Measurements from ENCODE around the gene GRIK1. TPM values are rescaled to one million over a fixed set of nuclear protein-coding genes. Genes with fewer than 3 reads are reported as not detected.

The GRIK1 gene
- polyA plus RNA-seq, 1 donor (not counting 4 experiments of a cell fraction or from before 2014, with no cell fraction given), result not detected

DNA sequence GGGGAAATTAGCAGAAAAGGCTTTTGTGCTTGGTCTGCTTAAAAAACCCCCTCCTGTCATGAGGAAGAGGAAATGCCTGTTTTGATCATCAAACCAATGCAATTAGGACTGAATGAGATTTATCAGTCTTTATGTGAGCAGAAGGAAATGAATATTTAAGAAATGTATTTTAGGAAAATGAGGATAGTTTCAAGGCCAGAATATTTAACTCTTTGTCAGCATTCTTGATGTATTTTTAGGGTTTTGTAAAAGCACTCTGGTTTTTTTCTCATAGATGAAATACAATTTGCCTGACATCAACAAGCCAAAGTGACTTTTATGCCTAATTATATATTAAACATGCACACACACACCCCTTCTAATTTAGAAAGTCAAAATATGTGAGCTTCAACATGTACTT, 213.8 kb downstream of the GRIK1 start:
- no peaks in the 10 kb centered on the region for H4K20me1 ChIP-seq (ENCODE audit: control insufficient read depth, extremely low read depth, insufficient read depth, low read length)
- H3K9me1 ChIP-seq (ENCODE audit: control insufficient read depth, extremely low read depth, insufficient read depth, low read length), result no peaks in the 10 kb centered on the region
- H3K4me2 ChIP-seq (ENCODE audit: control insufficient read depth, extremely low read depth, insufficient read depth, low read depth, low read length), result no peak overlapping the region
- no peaks in the 10 kb centered on the region for H3K36me3 ChIP-seq (ENCODE audit: control insufficient read depth in 2 of 2, extremely low read depth in 1 of 2, insufficient read depth in 2 of 2, low read length in 2 of 2)
- H3K4me3 ChIP-seq (ENCODE audit: control insufficient read depth in 2 of 3, extremely low read depth in 1 of 3, insufficient read depth in 2 of 3, low read depth in 1 of 3, low read length in 3 of 3), result no peak overlapping the region
- H3K27ac ChIP-seq (ENCODE audit: control insufficient read depth, insufficient read depth, low read length), result no peak overlapping the region
- H3K4me1 ChIP-seq (ENCODE audit: control insufficient read depth, extremely low read depth, insufficient read depth, low read length), result no peaks in the 10 kb centered on the region
- TF ChIP-seq, protein P1, sequence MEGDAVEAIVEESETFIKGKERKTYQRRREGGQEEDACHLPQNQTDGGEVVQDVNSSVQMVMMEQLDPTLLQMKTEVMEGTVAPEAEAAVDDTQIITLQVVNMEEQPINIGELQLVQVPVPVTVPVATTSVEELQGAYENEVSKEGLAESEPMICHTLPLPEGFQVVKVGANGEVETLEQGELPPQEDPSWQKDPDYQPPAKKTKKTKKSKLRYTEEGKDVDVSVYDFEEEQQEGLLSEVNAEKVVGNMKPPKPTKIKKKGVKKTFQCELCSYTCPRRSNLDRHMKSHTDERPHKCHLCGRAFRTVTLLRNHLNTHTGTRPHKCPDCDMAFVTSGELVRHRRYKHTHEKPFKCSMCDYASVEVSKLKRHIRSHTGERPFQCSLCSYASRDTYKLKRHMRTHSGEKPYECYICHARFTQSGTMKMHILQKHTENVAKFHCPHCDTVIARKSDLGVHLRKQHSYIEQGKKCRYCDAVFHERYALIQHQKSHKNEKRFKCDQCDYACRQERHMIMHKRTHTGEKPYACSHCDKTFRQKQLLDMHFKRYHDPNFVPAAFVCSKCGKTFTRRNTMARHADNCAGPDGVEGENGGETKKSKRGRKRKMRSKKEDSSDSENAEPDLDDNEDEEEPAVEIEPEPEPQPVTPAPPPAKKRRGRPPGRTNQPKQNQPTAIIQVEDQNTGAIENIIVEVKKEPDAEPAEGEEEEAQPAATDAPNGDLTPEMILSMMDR (optimal IDR thresholded peaks at IDR 0.05 in 1 of 3, IDR thresholded peaks at IDR 0.05 in 1 of 3, conservative IDR thresholded peaks at IDR 0.05 in 1 of 3; ENCODE audit: extremely low read depth in 1 of 3, insufficient read depth in 2 of 3, low read length in 3 of 3), result no peak
- no peak for TF ChIP-seq EZH2 (IDR thresholded peaks at IDR 0.05; ENCODE audit: low read length)
- H3K27me3 ChIP-seq (ENCODE audit: control insufficient read depth, extremely low read depth, insufficient read depth, low read length), result no peaks in the 10 kb centered on the region
- no peak overlapping the region for H3K9ac ChIP-seq (ENCODE audit: control insufficient read depth, extremely low read depth, insufficient read depth, low read length)
- FAIRE-seq (no peak), DNase-seq (ENCODE audit: low read depth, low spot score) (no peak)
- H3K9me3 ChIP-seq (ENCODE audit: control insufficient read depth, low read depth, low read length), result no peaks in the 10 kb centered on the region
- no peaks in the 10 kb centered on the region for H3K79me2 ChIP-seq (ENCODE audit: control insufficient read depth, insufficient read depth, low read length)
- H2AFZ ChIP-seq (ENCODE audit: control insufficient read depth, low read length), result no peak overlapping the region
- dilution Hi-C loops (cut with MboI; ENCODE audit: extremely low pct_ligation_motif_present, low sequenced_read_pairs), result no loop called here

DNA sequence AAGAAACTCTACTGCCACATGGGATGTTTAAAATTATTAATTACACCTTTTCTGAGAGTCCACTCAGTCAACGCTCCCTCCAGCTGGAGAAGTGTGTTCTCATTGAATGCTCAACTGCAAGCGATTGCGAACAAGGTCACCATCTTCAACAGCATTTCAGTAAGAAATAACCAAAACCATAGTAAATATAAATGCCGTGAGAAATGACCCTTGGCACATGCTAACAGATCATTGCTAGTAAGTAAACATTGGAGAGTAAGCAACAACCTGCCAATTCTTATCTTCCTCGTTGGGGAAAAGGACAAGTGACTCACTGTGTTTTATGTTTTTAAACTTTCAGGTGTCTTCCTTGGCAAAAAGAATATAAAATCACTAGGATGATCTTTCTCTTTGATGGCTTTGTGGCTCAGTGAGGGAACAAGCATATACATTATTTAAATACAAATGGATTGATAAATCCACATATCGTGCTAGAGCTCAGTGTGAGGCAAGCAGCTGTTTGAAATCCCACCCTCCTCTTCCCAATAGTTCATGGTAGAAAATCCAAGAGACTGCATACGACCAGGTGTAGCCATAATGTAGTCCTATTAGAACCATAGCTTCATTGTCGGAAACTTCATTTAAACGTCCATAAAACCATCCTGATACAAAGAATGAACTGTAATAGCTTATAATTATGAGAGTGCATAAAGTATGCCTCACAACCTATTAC, 214.6 kb downstream of the GRIK1 start:
- TF ChIP-seq, protein P1 (optimal IDR thresholded peaks at IDR 0.05 in 1 of 3, IDR thresholded peaks at IDR 0.05 in 1 of 3, conservative IDR thresholded peaks at IDR 0.05 in 1 of 3; ENCODE audit: extremely low read depth in 1 of 3, insufficient read depth in 2 of 3, low read length in 3 of 3), result no peak
- no peak for TF ChIP-seq EZH2 (IDR thresholded peaks at IDR 0.05; ENCODE audit: low read length)
- Histone ChIP-seq H3K79me2 (ENCODE audit: control insufficient read depth, insufficient read depth, low read length) (no peaks in the 10 kb centered on the region), H3K27ac (ENCODE audit: control insufficient read depth, insufficient read depth, low read length) (no peak overlapping the region), H3K9me3 (ENCODE audit: control insufficient read depth, low read depth, low read length) (no peaks in the 10 kb centered on the region), H3K9me1 (ENCODE audit: control insufficient read depth, extremely low read depth, insufficient read depth, low read length) (no peaks in the 10 kb centered on the region), H3K4me2 (ENCODE audit: control insufficient read depth, extremely low read depth, insufficient read depth, low read depth, low read length) (no peak overlapping the region), H3K36me3 (ENCODE audit: control insufficient read depth in 2 of 2, extremely low read depth in 1 of 2, insufficient read depth in 2 of 2, low read length in 2 of 2) (no peaks in the 10 kb centered on the region), H3K4me1 (ENCODE audit: control insufficient read depth, extremely low read depth, insufficient read depth, low read length) (no peaks in the 10 kb centered on the region), H3K9ac (ENCODE audit: control insufficient read depth, extremely low read depth, insufficient read depth, low read length) (no peak overlapping the region), H3K4me3 (ENCODE audit: control insufficient read depth in 2 of 3, extremely low read depth in 1 of 3, insufficient read depth in 2 of 3, low read depth in 1 of 3, low read length in 3 of 3) (no peak overlapping the region), H2AFZ (ENCODE audit: control insufficient read depth, low read length) (no peak overlapping the region), H3K27me3 (ENCODE audit: control insufficient read depth, extremely low read depth, insufficient read depth, low read length) (no peaks in the 10 kb centered on the region), H4K20me1 (ENCODE audit: control insufficient read depth, extremely low read depth, insufficient read depth, low read length) (no peaks in the 10 kb centered on the region)
- FAIRE-seq, result no peak
- dilution Hi-C loops (cut with MboI; ENCODE audit: extremely low pct_ligation_motif_present, low sequenced_read_pairs), result no loop called here
- no peak for DNase-seq (ENCODE audit: low read depth, low spot score)

Data from keratinocyte (primary cell).